SK-N-MC (cell line): Measurements from ENCODE around the gene KRTAP5-6.

Experiments
- FOXP2 ChIP-seq: optimal IDR thresholded peaks from 2 replicates; pipeline ENCODE3; 2011; ENCODE audit warnings: mild to moderate bottlenecking, moderate library complexity; ENCODE audit not compliant: insufficient read depth; ENCODE audit errors: extremely low read length, control extremely low read depth
- POLR2AphosphoS5 ChIP-seq: IDR thresholded peaks from 2 replicates; pipeline ENCODE4 v1.6.1; 2012; ENCODE audit warnings: mild to moderate bottlenecking, low read depth, low read length, borderline replicate concordance

GRCh38 chr11:1696608-1697570, at the start of gene KRTAP5-6:
- TF ChIP-seq POLR2AphosphoS5 (no peak), FOXP2 (no peak)
